IPS-NIHi7 (cell line): Measurements from ENCODE around the gene HGF.

Experiments used
- DNase-seq: peaks from one replicate; pipeline ENCODE4 v3.0.0; 2012; ENCODE audit warnings: mixed read lengths; ENCODE audit errors: extremely low spot score

The HGF gene

GRCh38 chr7:81719865-81720264 lies 50.0 kb downstream of the HGF start:
- DNase-seq: no peak

DNA sequence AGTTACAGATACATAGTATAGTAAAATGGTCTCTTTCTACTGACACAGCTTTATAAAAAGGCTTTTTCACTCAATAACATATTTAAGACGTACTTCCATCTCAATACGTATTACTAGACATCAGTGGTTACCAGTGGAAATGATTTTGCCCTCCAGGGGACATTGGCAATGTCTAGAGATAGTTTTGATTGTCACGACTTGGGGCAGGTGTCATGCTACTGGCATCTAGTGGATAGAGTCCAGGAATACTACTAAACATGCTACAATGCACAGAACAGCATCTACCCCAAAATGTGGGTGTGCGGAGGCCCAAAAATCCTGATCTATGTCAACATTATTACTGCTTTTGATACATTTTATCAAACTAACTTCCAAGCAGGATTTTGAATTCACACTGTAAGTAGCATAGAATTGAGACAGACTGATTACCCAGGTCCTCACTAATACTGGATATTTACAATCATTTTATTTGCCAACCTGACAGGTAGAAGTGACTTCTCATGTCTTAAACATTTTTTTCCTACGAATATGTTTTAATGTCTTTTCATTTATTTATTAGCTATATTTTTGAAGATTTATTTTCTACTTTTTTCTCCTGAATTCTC lies 53.8 kb downstream of the HGF start:
- no peak for DNase-seq

- no peak for DNase-seq
These were observed 55.5 kb downstream of the HGF start for GRCh38 chr7:81714306-81714705.

- DNase-seq: no peak
These were observed 59.1 kb downstream of the HGF start for GRCh38 chr7:81710751-81711150.

DNA sequence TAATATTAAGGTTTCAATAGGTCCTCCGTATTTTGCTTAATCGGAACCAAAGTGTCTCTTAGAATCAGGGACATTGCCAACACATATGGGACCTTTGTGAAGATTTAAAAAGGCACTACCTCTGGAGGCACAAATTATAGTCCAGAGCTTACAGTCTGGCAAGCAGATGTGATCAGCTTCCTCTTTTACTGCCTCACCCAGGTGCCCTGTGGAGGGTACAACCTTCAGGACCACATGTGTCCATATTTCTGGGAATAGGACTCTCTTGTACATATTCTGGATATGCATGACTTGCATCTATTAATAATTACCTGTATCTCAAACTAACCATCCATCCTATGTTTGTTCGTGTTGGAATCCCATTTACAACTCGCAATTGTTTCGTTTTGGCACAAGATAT lies 60.0 kb downstream of the HGF start:
- no peak for DNase-seq

GRCh38 chr7:81707966-81708365 lies 61.9 kb downstream of the HGF start:
- no peak for DNase-seq

- no peak for DNase-seq
These were observed 62.7 kb downstream of the HGF start for GRCh38 chr7:81707196-81707595.

DNA sequence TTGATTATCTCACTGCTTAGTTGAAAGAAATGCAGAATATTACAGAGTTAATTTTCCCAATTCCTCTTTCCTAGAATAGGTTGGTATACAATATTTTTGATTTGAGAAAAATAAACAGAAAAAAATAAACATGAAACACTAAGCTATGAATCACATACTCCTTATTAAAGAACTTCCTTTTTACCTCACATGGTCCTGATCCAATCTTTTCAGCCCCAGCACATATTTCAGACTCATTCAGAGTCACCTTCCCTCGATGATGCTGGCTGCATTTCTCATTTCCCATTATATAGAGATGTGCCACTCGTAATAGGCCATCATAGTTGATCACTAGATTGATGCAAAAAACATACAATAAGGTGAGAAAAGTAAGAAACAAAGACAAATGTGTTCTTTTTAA lies 64.6 kb downstream of the HGF start:
- no peak for DNase-seq

DNA sequence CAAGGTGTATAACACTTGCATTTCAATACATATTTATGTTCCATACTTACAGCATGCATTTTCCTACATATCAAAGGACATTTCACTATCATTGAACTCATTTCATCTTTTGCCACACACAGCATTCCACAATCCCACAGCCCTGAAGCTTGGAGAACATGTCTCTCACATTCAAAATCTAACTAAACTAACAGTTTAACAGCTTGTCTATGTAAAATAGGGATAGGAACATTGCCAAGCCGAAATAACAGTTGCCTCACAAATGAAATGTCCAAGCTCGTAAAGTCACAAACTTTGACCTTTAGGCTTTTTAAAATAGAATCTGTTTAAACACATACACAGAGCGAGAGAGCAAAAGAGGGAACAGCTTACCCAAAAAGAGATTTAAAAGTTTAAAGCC lies 65.3 kb downstream of the HGF start:
- no peak for DNase-seq

GRCh38 chr7:81698965-81699364 lies 70.9 kb downstream of the HGF start:
- no peak for DNase-seq

DNA sequence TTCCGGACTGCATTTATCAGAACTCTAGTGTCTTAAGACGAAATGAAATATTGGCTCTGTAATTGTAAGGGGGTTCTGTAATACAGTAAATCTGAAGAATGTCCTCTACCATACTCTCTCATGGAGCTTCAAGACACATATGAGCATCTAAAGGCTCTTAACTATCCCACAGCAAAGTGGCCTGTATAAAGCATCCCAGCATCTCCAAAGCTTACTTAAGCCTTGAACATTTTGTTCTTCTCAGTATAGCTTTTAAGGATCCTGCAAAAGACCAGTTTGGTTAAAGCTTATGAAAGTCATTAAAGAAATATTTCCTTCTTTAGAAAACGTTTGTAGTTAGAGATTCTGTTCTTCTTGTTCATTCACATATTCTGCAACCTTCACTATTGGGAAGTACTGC lies 75.1 kb downstream of the HGF start:
- DNase-seq: no peak

- DNase-seq: no peak
These were observed 76.0 kb downstream of the HGF start for GRCh38 chr7:81693894-81694293.

- DNase-seq: no peak
These were observed 76.8 kb downstream of the HGF start for GRCh38 chr7:81693080-81693479.

DNA sequence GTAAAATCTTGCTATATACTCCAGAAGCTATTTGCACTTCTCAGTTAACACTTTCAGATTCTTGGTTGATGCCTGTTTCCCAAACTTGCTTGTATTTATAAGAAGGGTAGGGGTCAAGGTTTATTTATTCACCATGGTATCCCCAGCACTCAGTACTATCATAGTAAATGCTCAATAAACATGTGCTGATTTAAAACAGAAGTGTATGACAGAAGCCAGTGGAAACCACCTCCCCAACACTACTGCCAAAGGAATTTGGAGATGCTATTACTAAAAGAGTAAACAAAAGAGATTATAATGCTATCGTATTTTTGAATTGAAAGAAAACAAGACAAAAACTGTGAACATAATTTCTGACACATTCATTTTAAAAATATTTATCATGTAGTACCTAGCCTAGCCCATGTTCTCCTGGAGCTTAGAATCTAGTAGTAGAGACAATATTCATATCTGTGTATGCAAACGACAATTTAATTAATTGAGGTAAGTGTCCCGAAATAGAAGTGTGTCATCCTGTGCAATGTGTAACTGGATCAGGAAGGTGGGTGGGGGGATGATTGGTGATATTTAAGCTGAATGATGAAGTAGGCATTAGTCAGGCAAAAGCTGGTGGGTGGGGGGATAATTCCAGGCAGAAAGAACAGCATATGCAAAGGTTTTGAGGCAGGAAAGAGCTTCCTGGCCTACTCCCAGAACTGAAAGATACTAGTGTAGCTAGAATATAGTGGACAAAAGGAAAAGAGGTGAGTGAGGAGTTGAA lies 77.5 kb downstream of the HGF start:
- DNase-seq: no peak

GRCh38 chr7:81691199-81691821 lies 78.5 kb downstream of the HGF start:
- no peak for DNase-seq

- no peak for DNase-seq
These were observed 79.2 kb downstream of the HGF start for GRCh38 chr7:81690688-81691087.

DNA sequence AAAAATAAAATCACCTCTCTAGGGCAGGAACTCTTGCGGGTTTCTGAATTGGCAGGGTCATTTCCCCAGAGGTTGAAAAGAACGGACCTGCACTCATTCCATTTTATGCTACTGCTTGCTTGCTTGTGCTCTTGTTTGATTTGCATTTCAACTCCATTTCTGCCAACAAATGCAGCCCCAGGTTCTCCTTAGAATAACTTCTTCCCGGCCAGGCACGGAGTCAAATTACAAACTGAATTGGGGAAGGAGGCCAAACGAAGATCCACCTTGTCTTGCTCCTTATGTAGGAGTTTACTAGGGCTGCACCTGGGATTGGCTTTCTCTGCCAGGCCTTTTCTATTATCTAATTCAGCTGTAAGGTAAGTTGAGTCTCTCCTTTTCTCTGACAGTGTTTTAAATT lies 79.6 kb downstream of the HGF start:
- peak; percentile 23 for DNase-seq

GRCh38 chr7:81688622-81689411 lies 81.0 kb downstream of the HGF start:
- DNase-seq: no peak

- DNase-seq: no peak
These were observed 82.8 kb downstream of the HGF start for GRCh38 chr7:81687062-81687461.

GRCh38 chr7:81685270-81685868 lies 84.5 kb downstream of the HGF start:
- DNase-seq: no peak

- peak; percentile 35 for DNase-seq
These were observed 85.2 kb downstream of the HGF start for GRCh38 chr7:81684514-81685269.
